ENCODE data around the gene ERCC6. TPM values are rescaled to one million over a fixed set of nuclear protein-coding genes. Genes with fewer than 3 reads are reported as not detected.

Gene ERCC6
- total RNA-seq, 2 experiments from 2014 or later: 14.2 to 16.2 TPM

GRCh38 chr10:49520122-49520775 is 18.7 kb downstream of the ERCC6 start:
- CTCF ChIA-PET: interaction anchor here (1.0 to 4.4 kb wide), 3 partner anchors 11 to 862 kb away, joined by 3 to 21 read pairs (median 10); no protein-coding TSS in a partner anchor
- peaks cover 41% of the 10 kb centered on the region for H3K36me3 Mint-ChIP-seq (ENCODE audit: low read depth)
- H3K4me1 Mint-ChIP-seq (ENCODE audit: low read depth): no peaks in the 10 kb centered on the region
- no peaks in the 10 kb centered on the region for H3K27me3 Mint-ChIP-seq (ENCODE audit: low read depth)
- no peak overlapping the region for H3K27ac Mint-ChIP-seq
- intact Hi-C loops (cut with micrococcal nuclease): no loop called here
- H3K4me3 Mint-ChIP-seq: no peak overlapping the region
- no peak for DNase-seq
- H3K9me3 Mint-ChIP-seq: no peaks in the 10 kb centered on the region

- Mint-ChIP-seq H3K4me3 (no peak overlapping the region), H3K27ac (no peak overlapping the region), H3K36me3 (ENCODE audit: low read depth) (peaks cover 40% of the 10 kb centered on the region)
Measured at GRCh38 chr10:49519717-49520116, 19.2 kb downstream of the ERCC6 start.

GRCh38 chr10:49518982-49519578 is 19.8 kb downstream of the ERCC6 start:
- peak; percentile 30 for DNase-seq
- H3K4me1 Mint-ChIP-seq (ENCODE audit: low read depth): no peaks in the 10 kb centered on the region
- H3K4me3 Mint-ChIP-seq: no peak overlapping the region
- intact Hi-C loops (cut with micrococcal nuclease): loop anchor here (1.0 to 10.0 kb wide), 3 partner anchors 112 to 964 kb away; no protein-coding TSS in a partner anchor
- H3K27me3 Mint-ChIP-seq (ENCODE audit: low read depth): no peaks in the 10 kb centered on the region
- H3K27ac Mint-ChIP-seq: no peak overlapping the region
- peaks cover 34% of the 10 kb centered on the region for H3K36me3 Mint-ChIP-seq (ENCODE audit: low read depth)
- no peaks in the 10 kb centered on the region for H3K9me3 Mint-ChIP-seq
- CTCF ChIA-PET: interaction anchor here (0.7 to 4.4 kb wide), 7 partner anchors 9 to 129 kb away, joined by 3 to 21 read pairs (median 3); no protein-coding TSS in a partner anchor

More at GRCh38 chr10:49519717-49520116, 19.2 kb downstream of the ERCC6 start:
- Mint-ChIP-seq H3K27me3 (ENCODE audit: low read depth) (no peaks in the 10 kb centered on the region), H3K9me3 (no peaks in the 10 kb centered on the region), H3K4me1 (ENCODE audit: low read depth) (no peaks in the 10 kb centered on the region)
- CTCF ChIA-PET: interaction anchor here (0.7 to 4.4 kb wide), 6 partner anchors 10 to 130 kb away, joined by 3 to 21 read pairs (median 3); no protein-coding TSS in a partner anchor
- no peak for DNase-seq
- intact Hi-C loops (cut with micrococcal nuclease): loop anchor here (1.0 to 10.0 kb wide), 3 partner anchors 112 to 965 kb away; no protein-coding TSS in a partner anchor

GRCh38 chr10:49518566-49518965 is 20.4 kb downstream of the ERCC6 start:
- H3K36me3 Mint-ChIP-seq (ENCODE audit: low read depth): peaks cover 31% of the 10 kb centered on the region
- H3K4me1 Mint-ChIP-seq (ENCODE audit: low read depth): no peaks in the 10 kb centered on the region
- H3K27ac Mint-ChIP-seq: no peak overlapping the region
- no peaks in the 10 kb centered on the region for H3K9me3 Mint-ChIP-seq
- CTCF ChIA-PET: interaction anchor here (1.1 to 4.4 kb wide), 4 partner anchors 9 to 110 kb away, joined by 3 to 21 read pairs (median 8); no protein-coding TSS in a partner anchor
- DNase-seq: no peak
- H3K27me3 Mint-ChIP-seq (ENCODE audit: low read depth): no peaks in the 10 kb centered on the region
- intact Hi-C loops (cut with micrococcal nuclease): loop anchor here (10.0 kb wide), 1 partner anchor 964 kb away; no protein-coding TSS in a partner anchor
- H3K4me3 Mint-ChIP-seq: no peak overlapping the region

- Mint-ChIP-seq H3K9me3 (no peaks in the 10 kb centered on the region), H3K4me1 (ENCODE audit: low read depth) (no peaks in the 10 kb centered on the region), H3K36me3 (ENCODE audit: low read depth) (peaks cover 25% of the 10 kb centered on the region), H3K27ac (no peak overlapping the region), H3K27me3 (ENCODE audit: low read depth) (no peaks in the 10 kb centered on the region), H3K4me3 (no peak overlapping the region)
- no peak for DNase-seq
- intact Hi-C loops (cut with micrococcal nuclease): loop anchor here (10.0 kb wide), 1 partner anchor 962 kb away; no protein-coding TSS in a partner anchor
- CTCF ChIA-PET: interaction anchor here (2.4 to 4.4 kb wide), 2 partner anchors 108 to 109 kb away, joined by 9 to 21 read pairs; no protein-coding TSS in a partner anchor
Measured at GRCh38 chr10:49516216-49516970, 22.5 kb downstream of the ERCC6 start.

GRCh38 chr10:49512121-49512809 is 26.7 kb downstream of the ERCC6 start:
- no peaks in the 10 kb centered on the region for H3K9me3 Mint-ChIP-seq
- DNase-seq: peak; percentile 19
- peaks cover 21% of the 10 kb centered on the region for H3K4me1 Mint-ChIP-seq (ENCODE audit: low read depth)
- no peak overlapping the region for H3K4me3 Mint-ChIP-seq
- H3K27ac Mint-ChIP-seq: no peak overlapping the region
- CTCF ChIA-PET: interaction anchor here (0.6 to 6.0 kb wide), 16 partner anchors 9 to 1072 kb away, joined by 3 to 66 read pairs (median 4); partner anchors contain the start of gene ERCC6
- intact Hi-C loops (cut with micrococcal nuclease): loop anchor here (1.0 to 10.0 kb wide), 5 partner anchors 105 to 957 kb away; no protein-coding TSS in a partner anchor
- peaks cover 10% of the 10 kb centered on the region for H3K36me3 Mint-ChIP-seq (ENCODE audit: low read depth)
- H3K27me3 Mint-ChIP-seq (ENCODE audit: low read depth): peaks cover 3% of the 10 kb centered on the region

GRCh38 chr10:49509771-49510303 is 29.1 kb downstream of the ERCC6 start:
- H3K27me3 Mint-ChIP-seq (ENCODE audit: low read depth): peaks cover 6% of the 10 kb centered on the region
- H3K27ac Mint-ChIP-seq: no peak overlapping the region
- no peaks in the 10 kb centered on the region for H3K9me3 Mint-ChIP-seq
- DNase-seq: no peak
- CTCF ChIA-PET: interaction anchor here (1.6 to 6.0 kb wide), 3 partner anchors 9 to 851 kb away, joined by 8 to 66 read pairs (median 10); no protein-coding TSS in a partner anchor
- H3K36me3 Mint-ChIP-seq (ENCODE audit: low read depth): peaks cover 7% of the 10 kb centered on the region
- no peak overlapping the region for H3K4me3 Mint-ChIP-seq
- intact Hi-C loops (cut with micrococcal nuclease): loop anchor here (5.0 to 10.0 kb wide), 2 partner anchors 348 to 955 kb away; no protein-coding TSS in a partner anchor
- H3K4me1 Mint-ChIP-seq (ENCODE audit: low read depth): peaks cover 24% of the 10 kb centered on the region

GRCh38 chr10:49508654-49509053 is 30.3 kb downstream of the ERCC6 start:
- Mint-ChIP-seq H3K36me3 (ENCODE audit: low read depth) (peaks cover 8% of the 10 kb centered on the region), H3K9me3 (no peaks in the 10 kb centered on the region), H3K27ac (no peak overlapping the region), H3K4me1 (ENCODE audit: low read depth) (peaks cover 24% of the 10 kb centered on the region), H3K4me3 (no peak overlapping the region), H3K27me3 (ENCODE audit: low read depth) (peaks cover 6% of the 10 kb centered on the region)
- CTCF ChIA-PET: interaction anchor here (0.7 to 6.0 kb wide), 4 partner anchors 10 to 851 kb away, joined by 3 to 66 read pairs (median 7); no protein-coding TSS in a partner anchor
- intact Hi-C loops (cut with micrococcal nuclease): loop anchor here (1.0 kb wide), 1 partner anchor 27 kb away; no protein-coding TSS in a partner anchor
- DNase-seq: no peak

GRCh38 chr10:49508249-49508648 is 30.7 kb downstream of the ERCC6 start:
- intact Hi-C loops (cut with micrococcal nuclease): loop anchor here (1.0 kb wide), 1 partner anchor 27 kb away; no protein-coding TSS in a partner anchor
- H3K4me1 Mint-ChIP-seq (ENCODE audit: low read depth): peaks cover 24% of the 10 kb centered on the region
- H3K4me3 Mint-ChIP-seq: no peak overlapping the region
- H3K36me3 Mint-ChIP-seq (ENCODE audit: low read depth): peaks cover 8% of the 10 kb centered on the region
- H3K9me3 Mint-ChIP-seq: no peaks in the 10 kb centered on the region
- peaks cover 6% of the 10 kb centered on the region for H3K27me3 Mint-ChIP-seq (ENCODE audit: low read depth)
- peak; percentile 38 for DNase-seq
- no peak overlapping the region for H3K27ac Mint-ChIP-seq
- CTCF ChIA-PET: interaction anchor here (0.7 to 6.0 kb wide), 4 partner anchors 11 to 850 kb away, joined by 3 to 66 read pairs (median 7); no protein-coding TSS in a partner anchor

GRCh38 chr10:49505589-49505988 is 33.3 kb downstream of the ERCC6 start:
- CTCF ChIA-PET: interaction anchor here (1.2 kb wide), 1 partner anchor 98 kb away, joined by 3 read pairs; no protein-coding TSS in a partner anchor
- no peaks in the 10 kb centered on the region for H3K9me3 Mint-ChIP-seq
- H3K27ac Mint-ChIP-seq: no peak overlapping the region
- H3K27me3 Mint-ChIP-seq (ENCODE audit: low read depth): peaks cover 6% of the 10 kb centered on the region
- peaks cover 18% of the 10 kb centered on the region for H3K36me3 Mint-ChIP-seq (ENCODE audit: low read depth)
- no peak for DNase-seq
- peaks cover 24% of the 10 kb centered on the region for H3K4me1 Mint-ChIP-seq (ENCODE audit: low read depth)
- intact Hi-C loops (cut with micrococcal nuclease): no loop called here
- no peak overlapping the region for H3K4me3 Mint-ChIP-seq

- peaks cover 21% of the 10 kb centered on the region for H3K36me3 Mint-ChIP-seq (ENCODE audit: low read depth)
- CTCF ChIA-PET: interaction anchor here (1.2 kb wide), 1 partner anchor 97 kb away, joined by 3 read pairs; no protein-coding TSS in a partner anchor
- peaks cover 21% of the 10 kb centered on the region for H3K4me1 Mint-ChIP-seq (ENCODE audit: low read depth)
- H3K9me3 Mint-ChIP-seq: no peaks in the 10 kb centered on the region
- H3K4me3 Mint-ChIP-seq: no peak overlapping the region
- no peak for DNase-seq
- intact Hi-C loops (cut with micrococcal nuclease): no loop called here
- no peak overlapping the region for H3K27ac Mint-ChIP-seq
- peaks cover 6% of the 10 kb centered on the region for H3K27me3 Mint-ChIP-seq (ENCODE audit: low read depth)
Measured at GRCh38 chr10:49505076-49505475, 33.8 kb downstream of the ERCC6 start.

Data from activated naive CD4-positive, alpha-beta T cell treated with anti-CD3 and anti-CD28 coated beads for 36 hours (primary cell).